Lower lobe of right lung (tissue), 2 donors: ENCODE results near the gene DDIAS. TPM values are rescaled to one million over a fixed set of nuclear protein-coding genes. Genes with fewer than 3 reads are reported as not detected.
"Not testable (repeated sequence)": the region's sequence is repeated elsewhere in the genome, so short reads cannot be mapped to it uniquely, and the experiment has no call there.

Experiments used
- ATAC-seq, 2 donors: fragments of 200-7000 bp; cut with Tn5 transposase; one replicate each; pipeline ENCODE4 v1.9.1; 2020 to 2022; ENCODE audit warnings: mild to moderate bottlenecking in 2 of 2, moderate library complexity in 2 of 2
- DNase-seq: peaks from one replicate; pipeline ENCODE4 v3.0.0-alpha.2; 2020
- H3K27ac ChIP-seq: fragments of 200-600 bp; one replicate; pipeline ENCODE4 v1.8.0; 2022
- H3K27me3 ChIP-seq: fragments of 200-600 bp; one replicate; pipeline ENCODE4 v1.8.0; 2022; ENCODE audit warnings: low read depth
- H3K36me3 ChIP-seq: fragments of 200-600 bp; one replicate; pipeline ENCODE4 v1.8.0; 2022; ENCODE audit warnings: mild to moderate bottlenecking
- H3K4me1 ChIP-seq: fragments of 200-600 bp; one replicate; pipeline ENCODE4 v1.8.0; 2022
- H3K4me3 ChIP-seq: fragments of 200-600 bp; one replicate; pipeline ENCODE4 v1.8.0; 2022; ENCODE audit warnings: mild to moderate bottlenecking
- H3K9me3 ChIP-seq: fragments of 200-600 bp; one replicate; pipeline ENCODE4 v1.8.0; 2022
- CTCF ChIP-seq: fragments of 200-600 bp; IDR thresholded peaks from one replicate; pipeline ENCODE4 v1.8.0; 2022; ENCODE audit warnings: antibody characterized with exemption, mild to moderate bottlenecking
- intact Hi-C: fragments of 100-400 bp; cut with DNase I; formaldehyde crosslinking; loops from one replicate; pipeline ENCODE4 v1.11.0; 2022
- long read RNA-seq: library from polyadenylated mRNA; unstranded; transcript quantifications from one replicate; pipeline ENCODE4 v2.0.0, GENCODE V29; 2021
- total RNA-seq: library from RNA; stranded (reverse); fragmentation: NEBNext Ultra II Directional; extraction: Animal tissue kit (Norgen Biotek cat#: 25700); gene quantifications from one replicate; pipeline ENCODE4 v1.2.1, GENCODE V29; 2021
- donor health status: DM: no; HTN: yes; CAD: no; lungs with severe emphysema.

DDIAS gene
- total RNA-seq: 13.3 TPM
- long read RNA-seq, partial matches to known transcripts: 3 of 10 reads
- long read RNA-seq, other reads (novel, unspliced or antisense): 5 of 10 reads

GRCh38 chr11:82901165-82901921, at the start of gene DDIAS:
DDIAS (plus strand) TSS chr11:82901736; CDS start chr11:82914739, 13,003 bp downstream.
- Histone ChIP-seq H3K4me3 (peak within 1 kb of the TSS; percentile 74), H3K36me3 (no peaks in the 10 kb centered on the region), H3K27ac (peak within 1 kb of the TSS; percentile 86), H3K9me3 (no peaks in the 10 kb centered on the region), H3K4me1 (peaks cover 42% of the 10 kb centered on the region), H3K27me3 (no peaks in the 10 kb centered on the region)
- DNase-seq (peak; percentile 96), ATAC-seq (peak; percentile 91 to 93)
- intact Hi-C loops: loop anchor here (10.0 kb wide), 2 partner anchors 293 to 353 kb away; partner anchors contain the start of gene ANKRD42
- no peak for TF ChIP-seq CTCF

- TF ChIP-seq CTCF: no peak
- Histone ChIP-seq H3K27me3 (no peaks in the 10 kb centered on the region), H3K27ac (no peak overlapping the region), H3K4me3 (no peak overlapping the region), H3K4me1 (no peaks in the 10 kb centered on the region), H3K36me3 (peaks cover 11% of the 10 kb centered on the region), H3K9me3 (no peaks in the 10 kb centered on the region)
- ATAC-seq: no peak
- intact Hi-C loops: no loop called here
- DNase-seq: no peak
These were observed 47.3 kb upstream of the DDIAS start for GRCh38 chr11:82854242-82854641.

GRCh38 chr11:82854916-82855315, 46.6 kb upstream of the DDIAS start:
- H3K4me1 ChIP-seq, H3K27me3 ChIP-seq, H3K36me3 ChIP-seq, H3K9me3 ChIP-seq, H3K4me3 ChIP-seq, H3K27ac ChIP-seq, ATAC-seq, intact Hi-C loops, DNase-seq: not testable (repeated sequence)

GRCh38 chr11:82855616-82856015, 45.9 kb upstream of the DDIAS start:
- Histone ChIP-seq H3K36me3 (no peaks in the 10 kb centered on the region), H3K27ac (no peak overlapping the region), H3K4me1 (no peaks in the 10 kb centered on the region), H3K4me3 (no peak overlapping the region), H3K27me3 (no peaks in the 10 kb centered on the region), H3K9me3 (no peaks in the 10 kb centered on the region)
- DNase-seq (no peak), ATAC-seq (no peak)
- TF ChIP-seq CTCF: no peak
- intact Hi-C loops: no loop called here

GRCh38 chr11:82857145-82857544, 44.4 kb upstream of the DDIAS start:
- H3K4me1 ChIP-seq: no peaks in the 10 kb centered on the region
- no peak for DNase-seq
- H3K27me3 ChIP-seq: no peaks in the 10 kb centered on the region
- no peaks in the 10 kb centered on the region for H3K9me3 ChIP-seq
- H3K4me3 ChIP-seq: no peak overlapping the region
- no peak for TF ChIP-seq CTCF
- no peaks in the 10 kb centered on the region for H3K36me3 ChIP-seq
- no peak overlapping the region for H3K27ac ChIP-seq
- intact Hi-C loops: no loop called here
- ATAC-seq: no peak

GRCh38 chr11:82858133-82858532, 43.4 kb upstream of the DDIAS start:
- Histone ChIP-seq H3K4me3 (no peak overlapping the region), H3K36me3 (no peaks in the 10 kb centered on the region), H3K27me3 (no peaks in the 10 kb centered on the region), H3K27ac (no peak overlapping the region), H3K4me1 (no peaks in the 10 kb centered on the region), H3K9me3 (no peaks in the 10 kb centered on the region)
- no peak for ATAC-seq
- no peak for DNase-seq
- intact Hi-C loops: no loop called here
- TF ChIP-seq CTCF: no peak
